ENCODE data around the gene RUBCNL. TPM values are rescaled to one million over a fixed set of nuclear protein-coding genes. Genes with fewer than 3 reads are reported as not detected.

Gene RUBCNL
- total RNA-seq, 1 experiment from 2014 or later, result not detected

- Histone ChIP-seq H3K9me3 (ENCODE audit: control insufficient read depth, insufficient read depth, low read depth, low read length) (no peaks in the 10 kb centered on the region), H3K27me3 (ENCODE audit: control insufficient read depth, insufficient read depth, low read length) (no peaks in the 10 kb centered on the region), H3K27ac (ENCODE audit: low read length) (no peak overlapping the region), H3K36me3 (ENCODE audit: control insufficient read depth, insufficient read depth, low read length) (no peaks in the 10 kb centered on the region), H3K4me3 (ENCODE audit: low read depth in 2 of 2, low read length in 2 of 2) (no peak overlapping the region), H3K4me1 (ENCODE audit: control insufficient read depth, insufficient read depth, low read length) (no peaks in the 10 kb centered on the region)
- DNase-seq (ENCODE audit: low read depth, low spot score) (no peak), ATAC-seq (no peak)
- ChIA-PET CTCF (no interaction called here), POLR2A (no interaction called here)
- intact Hi-C loops (cut with micrococcal nuclease; ENCODE audit: unreplicated experiment) (no loop called here), in situ Hi-C loops (cut with HindIII; ENCODE audit: low pct_unique_long_range_greater_than_20kb, low sequenced_read_pairs) (no loop called here)
- TF ChIP-seq POLR2AphosphoS5 (IDR thresholded peaks at IDR 0.05; ENCODE audit: low read depth, low read length) (no peak), CTCF (IDR thresholded peaks at IDR 0.05) (no peak), TCF7L2 (IDR thresholded peaks at IDR 0.05; ENCODE audit: low read depth, low read length) (no peak), REST (IDR thresholded peaks at IDR 0.05; ENCODE audit: insufficient read depth in 1 of 2, low read depth in 2 of 2, low read length in 1 of 2) (no peak), SIN3A (IDR thresholded peaks at IDR 0.05; ENCODE audit: borderline replicate concordance, insufficient read depth, low read depth, low read length) (no peak)
- BruUV-seq (replicated peaks), result no TSS peak
Measured at GRCh38 chr13:46296115-46296822, 90.8 kb downstream of the RUBCNL start.

- POLR2A ChIA-PET, result no interaction called here
- H3K9me3 ChIP-seq (ENCODE audit: control insufficient read depth, insufficient read depth, low read depth, low read length), result no peaks in the 10 kb centered on the region
- intact Hi-C loops (cut with micrococcal nuclease; ENCODE audit: unreplicated experiment) (no loop called here), in situ Hi-C loops (cut with HindIII; ENCODE audit: low pct_unique_long_range_greater_than_20kb, low sequenced_read_pairs) (no loop called here)
- no peak for ATAC-seq
- BruUV-seq (replicated peaks), result no TSS peak
- CTCF ChIA-PET, result no interaction called here
- no peak for TF ChIP-seq TCF7L2 (IDR thresholded peaks at IDR 0.05; ENCODE audit: low read depth, low read length)
- no peak for TF ChIP-seq REST (IDR thresholded peaks at IDR 0.05; ENCODE audit: insufficient read depth in 1 of 2, low read depth in 2 of 2, low read length in 1 of 2)
- TF ChIP-seq POLR2AphosphoS5 (IDR thresholded peaks at IDR 0.05; ENCODE audit: low read depth, low read length), result no peak
- no peak for TF ChIP-seq CTCF (IDR thresholded peaks at IDR 0.05)
- TF ChIP-seq SIN3A (IDR thresholded peaks at IDR 0.05; ENCODE audit: borderline replicate concordance, insufficient read depth, low read depth, low read length), result no peak
- H3K27me3 ChIP-seq (ENCODE audit: control insufficient read depth, insufficient read depth, low read length), result no peaks in the 10 kb centered on the region
- H3K4me3 ChIP-seq (ENCODE audit: low read depth in 2 of 2, low read length in 2 of 2), result no peak overlapping the region
- H3K4me1 ChIP-seq (ENCODE audit: control insufficient read depth, insufficient read depth, low read length), result no peaks in the 10 kb centered on the region
- H3K27ac ChIP-seq (ENCODE audit: low read length), result no peak overlapping the region
- no peaks in the 10 kb centered on the region for H3K36me3 ChIP-seq (ENCODE audit: control insufficient read depth, insufficient read depth, low read length)
- no peak for DNase-seq (ENCODE audit: low read depth, low spot score)
Measured at GRCh38 chr13:46295491-46296114, 91.4 kb downstream of the RUBCNL start.

Measured in Panc1 (cell line).